NT2/D1 (cell line): ENCODE measurements around the gene ATE1.

ENCODE experiments used
- DNase-seq: peaks from one replicate; pipeline ENCODE4 v3.0.0-alpha.2; 2011; ENCODE audit warnings: low read depth, low spot score
- H3K27me3 ChIP-seq: 2 replicates; pipeline ENCODE4 v1.6.0; 2011; ENCODE audit warnings: mild to moderate bottlenecking; ENCODE audit not compliant: insufficient read length, insufficient read depth
- H3K36me3 ChIP-seq: 2 replicates; pipeline ENCODE4 v1.6.1; 2011; ENCODE audit warnings: mild to moderate bottlenecking, low read length, mixed read lengths; ENCODE audit not compliant: insufficient read depth, insufficient read length
- H3K4me1 ChIP-seq: 2 replicates; pipeline ENCODE4 v1.5.1; 2011; ENCODE audit not compliant: insufficient read depth, insufficient read length
- H3K4me3 ChIP-seq: 2 replicates; pipeline ENCODE4 v1.5.1; 2011; ENCODE audit warnings: low read depth; ENCODE audit not compliant: insufficient read length
- H3K9ac ChIP-seq: 2 replicates; pipeline ENCODE4 v1.6.0; 2011; ENCODE audit warnings: low read depth; ENCODE audit not compliant: insufficient read length
- H3K9me3 ChIP-seq: 2 replicates; pipeline ENCODE4 v1.5.1; 2011; ENCODE audit warnings: mild to moderate bottlenecking, low read length; ENCODE audit not compliant: insufficient read depth
- SUZ12 ChIP-seq: IDR thresholded peaks from 2 replicates; pipeline ENCODE4 v1.6.1; 2011; ENCODE audit not compliant: insufficient read length, insufficient read depth; ENCODE audit errors: extremely low read depth
- YY1 ChIP-seq: IDR thresholded peaks from 2 replicates; pipeline ENCODE4 v1.6.1; 2011; ENCODE audit not compliant: insufficient read length, insufficient read depth
- ZNF274 ChIP-seq: IDR thresholded peaks from 2 replicates; pipeline ENCODE4 v1.6.1; 2011; ENCODE audit warnings: mild to moderate bottlenecking, low read depth, low read length

The ATE1 gene

DNA sequence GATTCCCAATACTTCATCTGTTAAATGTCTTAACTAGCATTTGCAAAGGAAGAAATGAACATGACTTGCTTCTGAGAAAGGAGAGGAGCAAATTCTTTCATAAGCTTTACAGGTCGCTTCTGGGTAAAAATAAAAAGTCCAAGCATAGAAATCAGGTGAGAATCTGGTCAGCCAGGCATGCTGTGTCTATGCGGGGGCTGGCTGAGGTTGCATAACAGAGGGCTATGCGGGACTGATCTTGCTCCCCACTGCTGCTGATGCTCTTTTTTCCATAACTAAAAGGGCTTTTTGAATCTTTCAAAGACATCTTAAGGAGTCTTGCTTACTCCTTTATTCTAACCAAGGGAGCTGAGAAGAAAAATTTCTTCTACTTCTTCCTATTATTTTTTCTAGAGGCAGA lies 236.9 kb downstream of the ATE1 start:
- TF ChIP-seq YY1, result no peak
- TF ChIP-seq SUZ12, result no peak
- TF ChIP-seq ZNF274, result no peak
- Histone ChIP-seq H3K27me3 (no peaks in the 10 kb centered on the region), H3K4me3 (no peak overlapping the region), H3K9ac (no peak overlapping the region), H3K9me3 (no peaks in the 10 kb centered on the region), H3K36me3 (no peaks in the 10 kb centered on the region), H3K4me1 (peaks cover 5% of the 10 kb centered on the region)
- DNase-seq, result no peak
